Subcutaneous adipose tissue (tissue), 4 donors: Measurements from ENCODE around the gene ZFPM1. TPM values are rescaled to one million over a fixed set of nuclear protein-coding genes. Genes with fewer than 3 reads are reported as not detected.

ENCODE experiments used
- total RNA-seq, 4 donors: library from RNA; depleted of rRNA; stranded (reverse); fragments of >200 nt; gene quantifications; one replicate each; pipeline ENCODE4 v1.1.0, GENCODE V29; 2016
- TF ChIP-seq, protein P1 (sequence below): fragments of 450-650 bp; IDR thresholded peaks from one replicate; pipeline ENCODE4 v1.5.1; 2016; ENCODE audit warnings: low read depth, mild to moderate bottlenecking, control low read depth, antibody characterized with exemption, moderate library complexity

Gene ZFPM1
- total RNA-seq, 4 donors from 2014 or later, result 0.17 to 0.57 (median 0.44) TPM; not detected in 1

DNA sequence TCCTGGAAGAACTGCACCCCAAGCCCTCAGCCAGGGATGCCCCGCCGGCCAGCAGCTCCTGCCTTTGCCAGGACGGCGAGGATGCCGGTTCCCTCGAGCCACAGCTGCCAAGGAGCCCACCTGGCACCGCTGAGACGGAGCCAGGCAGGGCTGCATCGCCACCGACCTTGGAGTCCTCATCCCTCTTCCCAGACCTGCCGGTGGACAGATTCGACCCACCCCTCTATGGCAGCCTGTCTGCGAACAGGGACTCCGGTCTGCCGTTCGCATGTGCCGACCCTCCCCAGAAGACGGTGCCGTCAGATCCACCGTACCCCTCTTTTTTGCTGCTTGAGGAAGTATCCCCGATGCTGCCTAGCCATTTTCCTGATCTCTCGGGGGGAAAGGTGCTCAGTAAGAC is 21.4 kb upstream of the ZFPM1 start:
- TF ChIP-seq, protein P1, sequence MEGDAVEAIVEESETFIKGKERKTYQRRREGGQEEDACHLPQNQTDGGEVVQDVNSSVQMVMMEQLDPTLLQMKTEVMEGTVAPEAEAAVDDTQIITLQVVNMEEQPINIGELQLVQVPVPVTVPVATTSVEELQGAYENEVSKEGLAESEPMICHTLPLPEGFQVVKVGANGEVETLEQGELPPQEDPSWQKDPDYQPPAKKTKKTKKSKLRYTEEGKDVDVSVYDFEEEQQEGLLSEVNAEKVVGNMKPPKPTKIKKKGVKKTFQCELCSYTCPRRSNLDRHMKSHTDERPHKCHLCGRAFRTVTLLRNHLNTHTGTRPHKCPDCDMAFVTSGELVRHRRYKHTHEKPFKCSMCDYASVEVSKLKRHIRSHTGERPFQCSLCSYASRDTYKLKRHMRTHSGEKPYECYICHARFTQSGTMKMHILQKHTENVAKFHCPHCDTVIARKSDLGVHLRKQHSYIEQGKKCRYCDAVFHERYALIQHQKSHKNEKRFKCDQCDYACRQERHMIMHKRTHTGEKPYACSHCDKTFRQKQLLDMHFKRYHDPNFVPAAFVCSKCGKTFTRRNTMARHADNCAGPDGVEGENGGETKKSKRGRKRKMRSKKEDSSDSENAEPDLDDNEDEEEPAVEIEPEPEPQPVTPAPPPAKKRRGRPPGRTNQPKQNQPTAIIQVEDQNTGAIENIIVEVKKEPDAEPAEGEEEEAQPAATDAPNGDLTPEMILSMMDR, result no peak

GRCh38 chr16:88432174-88432573 is 20.9 kb upstream of the ZFPM1 start:
- TF ChIP-seq, protein P1, result no peak

DNA sequence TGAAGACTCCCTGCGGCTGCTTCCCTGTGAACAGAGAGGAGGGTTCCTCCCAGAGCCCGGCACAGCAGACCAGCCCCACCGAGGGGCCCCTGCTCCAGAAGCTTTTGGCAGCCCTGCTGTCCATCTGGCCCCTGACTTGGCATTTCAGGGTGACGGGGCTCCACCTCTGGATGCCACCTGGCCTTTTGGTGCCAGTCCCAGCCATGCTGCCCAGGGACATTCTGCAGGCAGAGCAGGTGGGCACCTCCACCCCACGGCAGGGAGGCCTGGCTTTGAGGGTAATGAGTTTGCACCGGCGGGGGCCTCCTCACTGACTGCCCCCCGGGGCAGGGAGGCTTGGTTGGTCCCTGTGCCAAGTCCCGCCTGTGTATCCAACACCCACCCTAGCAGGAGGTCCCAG is 20.3 kb upstream of the ZFPM1 start:
- TF ChIP-seq, protein P1, result no peak

DNA sequence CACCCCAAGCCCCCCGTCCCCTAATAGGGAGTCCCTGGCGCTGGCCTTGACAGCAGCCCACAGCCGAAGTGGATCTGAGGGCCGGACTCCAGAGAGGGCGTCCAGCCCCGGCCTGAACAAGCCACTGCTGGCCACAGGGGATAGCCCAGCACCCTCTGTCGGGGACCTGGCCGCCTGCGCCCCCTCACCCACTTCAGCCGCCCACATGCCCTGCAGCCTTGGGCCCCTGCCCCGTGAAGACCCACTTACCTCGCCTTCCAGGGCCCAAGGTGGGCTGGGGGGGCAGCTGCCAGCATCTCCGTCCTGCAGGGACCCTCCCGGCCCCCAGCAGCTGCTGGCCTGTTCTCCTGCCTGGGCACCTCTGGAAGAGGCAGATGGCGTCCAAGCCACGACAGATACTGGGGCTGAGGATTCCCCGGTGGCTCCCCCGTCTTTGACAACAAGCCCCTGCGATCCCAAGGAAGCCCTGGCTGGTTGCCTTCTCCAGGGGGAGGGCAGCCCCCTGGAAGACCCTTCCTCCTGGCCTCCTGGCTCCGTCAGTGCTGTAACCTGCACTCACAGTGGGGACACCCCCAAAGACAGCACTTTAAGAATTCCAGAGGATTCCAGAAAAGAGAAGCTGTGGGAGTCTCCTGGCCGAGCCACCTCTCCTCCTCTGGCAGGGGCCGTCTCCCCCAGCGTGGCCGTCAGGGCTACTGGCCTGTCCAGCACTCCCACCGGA is 19.3 kb upstream of the ZFPM1 start:
- TF ChIP-seq, protein P1, result no peak

DNA sequence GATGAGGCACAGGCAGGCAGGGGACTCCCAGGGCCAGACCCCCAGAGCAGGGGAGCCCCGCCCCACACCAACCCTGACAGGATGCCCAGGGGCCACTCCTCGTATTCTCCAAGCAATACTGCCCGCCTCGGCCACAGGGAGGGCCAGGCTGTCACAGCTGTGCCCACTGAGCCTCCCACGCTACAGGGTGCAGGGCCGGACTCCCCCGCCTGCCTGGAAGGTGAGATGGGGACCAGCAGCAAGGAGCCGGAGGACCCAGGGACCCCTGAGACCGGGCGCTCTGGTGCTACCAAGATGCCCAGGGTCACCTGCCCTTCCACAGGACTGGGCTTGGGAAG is 18.8 kb upstream of the ZFPM1 start:
- TF ChIP-seq, protein P1, result no peak

DNA sequence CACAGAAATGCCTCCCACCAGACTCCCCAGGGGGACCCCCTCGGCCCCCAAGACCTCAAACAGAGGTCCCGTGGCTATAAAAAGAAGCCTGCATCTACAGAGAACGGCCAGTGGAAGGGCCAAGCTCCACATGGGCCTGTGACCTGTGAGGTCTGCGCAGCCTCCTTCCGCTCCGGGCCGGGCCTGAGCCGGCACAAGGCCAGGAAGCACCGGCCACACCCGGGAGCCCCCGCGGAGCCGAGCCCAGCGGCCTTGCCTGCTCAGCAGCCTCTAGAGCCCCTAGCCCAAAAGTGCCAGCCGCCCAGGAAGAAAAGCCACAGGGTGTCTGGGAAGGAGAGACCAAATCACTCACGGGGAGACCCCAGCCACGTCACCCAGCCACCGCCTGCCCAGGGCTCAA is 18.3 kb upstream of the ZFPM1 start:
- TF ChIP-seq, protein P1, result no peak

DNA sequence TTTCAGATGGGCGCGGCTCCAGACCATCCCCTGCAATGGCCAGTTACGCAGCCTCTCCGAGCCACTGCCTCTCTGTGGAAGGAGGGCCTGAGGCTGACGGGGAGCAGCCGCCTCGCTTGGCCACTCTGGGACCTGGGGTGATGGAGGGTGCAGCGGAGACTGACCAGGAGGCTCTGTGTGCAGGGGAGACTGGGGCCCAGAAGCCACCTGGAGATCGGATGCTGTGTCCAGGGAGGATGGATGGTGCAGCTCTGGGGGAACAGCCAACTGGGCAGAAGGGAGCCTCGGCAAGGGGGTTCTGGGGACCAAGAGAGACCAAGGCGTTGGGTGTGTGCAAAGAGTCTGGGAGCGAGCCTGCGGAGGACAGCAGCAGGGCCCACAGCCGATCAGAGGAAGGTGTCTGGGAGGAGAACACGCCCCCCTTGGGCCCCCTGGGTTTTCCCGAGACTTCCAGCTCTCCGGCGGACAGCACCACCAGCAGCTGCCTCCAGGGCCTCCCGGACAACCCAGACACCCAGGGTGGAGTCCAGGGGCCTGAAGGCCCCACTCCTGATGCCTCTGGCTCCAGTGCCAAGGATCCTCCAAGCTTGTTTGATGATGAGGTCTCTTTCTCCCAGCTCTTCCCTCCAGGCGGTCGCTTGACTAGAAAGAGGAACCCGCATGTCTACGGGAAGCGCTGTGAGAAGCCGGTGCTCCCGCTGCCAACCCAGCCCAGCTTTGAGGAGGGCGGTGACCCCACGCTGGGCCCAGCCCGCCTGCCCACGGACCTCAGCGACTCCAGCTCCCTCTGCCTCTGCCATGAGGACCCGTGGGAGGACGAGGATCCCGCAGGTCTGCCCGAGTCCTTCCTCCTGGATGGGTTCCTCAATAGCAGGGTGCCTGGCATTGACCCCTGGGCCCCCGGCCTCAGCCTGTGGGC is 17.4 kb upstream of the ZFPM1 start:
- TF ChIP-seq, protein P1, result no peak
